SW480 (cell line): ENCODE data around the gene ASCC2.

ENCODE experiments used
- DNase-seq: peaks from one replicate; pipeline ENCODE4 v3.0.0-alpha.2; 2016; ENCODE audit warnings: low spot score

ASCC2 gene

DNA sequence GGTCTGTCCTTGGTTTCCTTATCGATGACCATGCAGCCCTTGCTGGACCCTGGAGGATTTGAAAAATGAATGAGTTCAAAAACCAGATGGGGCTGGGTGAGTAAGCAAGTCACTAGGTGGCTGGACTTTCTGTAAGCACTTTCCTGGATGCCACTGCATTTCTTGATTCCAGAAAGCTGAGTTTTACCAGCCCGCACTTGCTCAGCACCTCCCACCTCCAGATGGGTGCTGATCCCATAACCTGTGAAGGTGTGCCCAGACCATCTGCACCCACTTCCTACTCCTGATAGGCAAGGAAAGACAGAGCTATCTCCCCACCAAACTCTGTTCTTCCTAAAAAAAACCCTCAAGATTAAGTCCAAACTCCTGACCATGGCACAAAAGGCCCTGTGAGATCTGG is 21.1 kb downstream of the ASCC2 start:
- no peak for DNase-seq

DNA sequence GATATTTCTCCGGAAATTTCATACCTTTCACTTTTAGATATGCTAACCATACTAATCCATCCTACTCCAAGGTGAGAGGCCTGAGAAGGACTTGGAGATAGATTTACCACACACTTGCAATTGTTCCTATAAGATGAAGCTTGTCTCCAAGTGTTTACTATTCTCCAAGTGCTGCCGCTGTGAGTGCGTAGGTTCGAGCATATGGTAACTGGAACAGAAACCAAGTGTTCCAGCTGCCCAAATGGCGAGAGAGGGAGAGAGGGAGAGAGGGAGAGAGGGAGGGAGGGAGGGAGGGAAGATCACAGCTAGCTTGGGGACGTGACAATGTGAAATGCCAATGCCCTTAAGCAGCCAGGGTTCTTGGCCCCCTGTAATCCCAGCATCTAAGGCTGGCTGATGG is 21.5 kb downstream of the ASCC2 start:
- no peak for DNase-seq

DNA sequence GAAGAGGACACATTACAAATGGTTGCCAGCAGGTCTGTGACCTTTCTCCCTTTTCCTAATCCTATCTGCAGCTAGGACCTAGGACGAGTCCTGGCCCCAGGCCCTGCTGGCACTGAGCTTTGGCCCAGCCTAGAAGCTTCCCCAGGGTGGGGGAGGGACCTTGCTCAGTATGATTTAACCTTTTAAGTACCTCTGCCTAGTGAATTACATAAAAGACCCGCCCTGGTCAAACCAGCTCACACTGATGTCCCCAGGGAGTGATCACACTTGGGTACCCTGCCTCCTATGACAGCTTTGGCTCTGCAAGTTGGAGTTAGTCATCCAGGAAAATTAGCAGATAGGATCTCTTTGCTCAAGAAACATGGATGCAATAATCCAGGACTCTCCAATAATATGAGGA is 21.9 kb downstream of the ASCC2 start:
- no peak for DNase-seq

DNA sequence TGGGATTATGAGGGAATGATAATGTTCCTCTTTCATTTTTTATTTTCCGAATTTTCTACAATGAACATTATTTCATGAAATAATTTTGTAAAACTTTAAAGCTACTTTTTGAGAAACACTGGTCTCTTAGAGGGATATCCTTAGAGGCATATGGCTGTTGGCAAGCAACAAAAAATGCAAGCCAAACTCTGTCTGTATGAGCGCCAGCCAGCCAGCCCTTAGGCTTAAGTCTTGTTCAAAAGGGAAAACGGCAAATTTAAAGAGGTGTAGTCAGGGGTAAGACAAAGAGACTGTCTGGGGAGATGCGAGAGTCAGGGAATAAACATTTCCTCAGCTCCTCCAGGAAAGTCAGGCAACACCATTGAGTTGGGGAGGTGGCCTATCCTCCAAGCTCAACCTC is 22.5 kb downstream of the ASCC2 start:
- no peak for DNase-seq

DNA sequence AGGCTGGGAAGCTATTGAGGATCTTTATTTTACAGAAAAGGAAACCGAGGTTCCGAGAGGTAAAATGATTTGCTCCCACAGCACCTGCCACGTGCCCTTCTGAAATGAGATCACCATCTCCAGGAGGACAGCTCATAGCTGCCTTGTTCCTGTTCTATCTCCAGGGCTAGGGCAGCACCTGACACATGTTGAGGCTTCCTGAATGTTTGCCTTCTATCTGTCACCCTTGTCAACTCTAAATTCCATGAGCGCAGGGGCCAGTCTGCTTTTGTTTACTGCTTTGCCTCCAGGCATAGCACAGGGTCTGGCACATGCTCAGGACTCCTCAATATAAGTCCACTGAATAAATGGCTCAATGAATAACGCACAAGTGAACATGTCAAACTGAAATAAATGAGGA is 24.1 kb downstream of the ASCC2 start:
- no peak for DNase-seq

DNA sequence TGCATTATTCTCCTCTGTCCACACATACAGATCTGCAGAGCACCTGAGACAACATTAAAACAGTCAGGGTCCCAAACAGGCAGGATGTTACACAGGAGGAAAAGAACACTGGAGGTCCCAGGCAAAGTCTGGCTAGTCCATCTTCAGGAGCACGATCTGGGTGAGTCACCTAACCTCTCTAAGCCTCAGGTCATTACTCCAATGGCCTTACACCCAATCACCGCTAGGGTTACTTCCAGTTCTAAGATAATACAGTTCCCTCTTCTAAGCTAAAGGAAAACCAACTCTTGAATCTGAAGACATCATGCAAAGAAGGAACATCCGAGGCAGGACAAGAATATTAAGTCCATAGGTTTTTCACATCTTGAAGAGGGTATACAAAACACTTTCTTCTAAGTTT is 24.5 kb downstream of the ASCC2 start:
- no peak for DNase-seq

DNA sequence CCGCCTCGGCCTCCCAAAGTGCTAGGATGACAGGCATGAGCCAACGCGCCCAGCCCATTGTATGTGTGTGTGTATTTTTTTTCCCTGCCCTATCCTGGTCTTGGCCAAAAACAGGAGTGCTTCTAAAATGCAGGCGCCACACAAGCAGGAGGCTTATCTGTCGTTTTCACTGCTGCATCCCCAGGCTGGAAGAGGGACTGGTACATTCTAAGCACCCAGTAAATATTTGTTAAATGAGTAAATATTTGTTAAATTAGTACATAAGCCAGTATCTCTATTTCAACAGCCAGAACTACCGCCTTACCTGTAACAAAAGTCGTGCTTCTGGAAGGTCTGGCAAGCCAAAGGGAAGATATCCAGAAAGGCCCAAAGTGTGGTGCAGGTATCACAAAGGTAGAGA is 24.9 kb downstream of the ASCC2 start:
- DNase-seq, result no peak

DNA sequence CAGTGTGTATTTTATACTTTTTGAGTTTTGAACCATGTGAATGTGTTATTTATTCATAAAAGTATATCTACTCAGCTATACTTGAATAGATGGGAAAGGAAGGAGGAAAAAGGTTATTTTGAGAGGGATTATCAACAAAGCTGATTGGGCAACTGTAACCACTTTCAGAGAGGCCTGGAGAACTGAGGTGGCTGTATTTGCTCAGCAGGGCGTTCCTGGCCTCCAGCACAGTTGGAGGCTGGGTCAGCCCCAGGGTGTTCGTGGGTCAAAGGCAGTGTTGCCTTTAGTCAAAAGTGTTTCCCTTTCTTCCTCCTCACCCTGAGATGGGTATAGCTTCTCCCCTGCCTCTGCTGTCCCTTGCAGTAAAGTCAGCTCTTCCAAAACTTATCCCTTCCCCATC is 26.7 kb downstream of the ASCC2 start:
- DNase-seq, result no peak

DNA sequence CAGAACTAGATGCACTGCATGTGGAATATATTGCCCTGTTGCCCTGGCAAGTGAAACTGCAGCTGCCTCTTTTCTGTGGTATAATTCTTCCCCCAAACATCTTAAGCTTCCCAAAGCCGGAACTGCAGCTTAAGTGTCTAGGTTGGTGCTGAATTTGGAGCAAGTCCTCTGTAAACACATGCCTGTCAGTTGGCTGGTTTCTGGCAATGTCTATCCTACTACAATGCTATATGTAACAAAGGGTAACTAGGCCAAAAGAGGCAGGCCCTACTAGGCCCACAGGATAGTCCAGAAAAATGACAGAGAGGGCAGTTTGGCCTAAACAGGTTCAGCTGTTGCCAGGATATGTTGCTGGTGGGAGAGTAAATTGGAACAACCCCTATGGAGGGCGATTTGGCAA is 27.9 kb downstream of the ASCC2 start:
- DNase-seq, result no peak

DNA sequence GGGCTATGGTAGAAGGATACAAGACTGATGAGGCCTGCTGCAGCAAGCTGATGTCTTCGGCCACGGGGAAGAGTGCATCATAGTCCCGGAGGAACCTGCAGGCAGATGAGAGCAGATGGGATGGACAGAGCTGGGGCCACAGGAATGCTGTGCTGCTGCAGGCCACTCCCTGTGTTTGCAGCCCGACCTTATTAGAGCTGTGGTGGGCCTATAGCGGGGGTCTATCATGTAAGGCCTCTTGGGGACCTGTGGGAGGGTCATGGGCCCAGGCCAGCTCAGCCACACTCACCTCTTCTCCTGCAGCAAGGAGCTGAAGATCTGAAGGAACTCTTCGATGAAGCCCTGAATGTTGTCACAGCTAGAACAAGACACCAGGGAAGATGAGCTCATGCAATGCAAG is 31.9 kb downstream of the ASCC2 start:
- DNase-seq, result no peak

DNA sequence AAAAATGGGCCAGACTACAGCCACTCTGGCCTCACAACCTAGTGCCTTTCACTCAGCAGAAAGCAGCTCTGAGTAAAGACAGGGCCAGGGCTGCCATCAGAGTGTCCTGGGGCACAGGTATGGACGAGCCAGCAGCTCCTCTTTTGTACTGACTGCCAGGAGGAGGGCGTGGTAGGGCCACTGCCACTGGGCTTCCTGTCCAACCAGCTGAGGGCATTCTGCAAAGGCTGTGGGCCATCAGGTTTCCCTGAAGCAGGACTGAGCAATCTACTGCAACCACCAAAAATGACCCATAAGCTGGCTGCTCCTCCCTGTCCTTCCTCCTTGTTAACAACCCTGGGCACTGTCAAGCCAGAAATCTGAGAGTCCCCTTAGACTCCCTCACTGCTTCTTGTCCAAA is 33.1 kb downstream of the ASCC2 start:
- no peak for DNase-seq

DNA sequence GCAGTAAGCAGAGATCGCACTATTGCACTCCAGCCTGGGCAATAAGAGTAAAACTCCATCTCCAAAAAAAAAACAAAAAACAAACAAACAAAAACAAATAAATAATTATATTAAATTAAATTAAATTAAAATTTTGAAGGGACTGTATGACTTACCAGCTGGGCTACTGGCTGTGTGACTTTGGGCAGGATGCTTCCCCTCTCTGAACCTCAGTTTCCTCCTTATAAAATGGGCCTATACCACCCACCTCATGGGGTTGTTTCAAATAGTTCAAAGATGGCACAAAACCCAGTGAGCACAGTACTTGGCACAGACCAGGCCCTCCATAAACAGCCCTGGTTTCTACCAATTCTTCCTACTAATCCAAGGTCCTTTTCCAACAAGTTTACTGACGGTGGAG is 34.9 kb downstream of the ASCC2 start:
- DNase-seq, result no peak

DNA sequence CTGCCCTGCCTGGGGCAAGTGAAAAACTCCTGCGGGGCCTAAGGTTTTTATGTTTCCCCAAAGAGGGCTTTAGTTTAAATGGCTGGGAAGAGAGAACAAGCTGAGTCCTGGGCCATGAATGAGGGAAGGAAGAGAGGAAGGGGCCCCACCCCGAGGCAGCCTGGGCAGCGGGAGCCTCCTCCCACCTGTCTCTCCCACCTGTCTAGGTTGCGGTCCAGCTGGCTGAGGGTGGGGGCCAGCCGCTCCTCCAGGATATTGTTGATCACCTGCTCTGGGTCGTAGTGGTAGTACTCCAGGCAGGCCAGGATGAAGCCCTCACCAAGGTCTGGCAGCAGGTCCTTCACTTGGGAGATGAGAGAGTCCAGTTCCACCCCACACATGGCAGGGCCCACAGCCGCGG is 36.3 kb downstream of the ASCC2 start:
- DNase-seq, result no peak

DNA sequence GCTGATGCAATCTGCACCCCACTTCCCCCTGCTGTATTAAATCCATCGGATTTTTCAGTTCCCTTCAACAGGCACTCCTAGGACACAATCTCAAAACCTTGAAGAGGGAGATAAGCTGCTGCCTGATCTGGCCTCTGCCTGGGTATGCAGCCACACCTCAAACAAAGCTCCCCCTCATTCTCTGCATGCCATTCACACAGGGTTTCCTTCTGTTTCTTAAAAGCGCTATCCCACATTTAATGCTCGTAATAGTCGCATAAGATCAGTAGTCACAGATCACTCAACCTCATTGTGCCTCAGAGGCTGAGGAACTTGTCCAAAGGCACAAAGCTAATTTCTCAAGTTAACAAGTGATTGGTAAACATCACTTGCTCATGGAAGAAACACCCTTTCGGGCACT is 36.9 kb downstream of the ASCC2 start:
- no peak for DNase-seq

DNA sequence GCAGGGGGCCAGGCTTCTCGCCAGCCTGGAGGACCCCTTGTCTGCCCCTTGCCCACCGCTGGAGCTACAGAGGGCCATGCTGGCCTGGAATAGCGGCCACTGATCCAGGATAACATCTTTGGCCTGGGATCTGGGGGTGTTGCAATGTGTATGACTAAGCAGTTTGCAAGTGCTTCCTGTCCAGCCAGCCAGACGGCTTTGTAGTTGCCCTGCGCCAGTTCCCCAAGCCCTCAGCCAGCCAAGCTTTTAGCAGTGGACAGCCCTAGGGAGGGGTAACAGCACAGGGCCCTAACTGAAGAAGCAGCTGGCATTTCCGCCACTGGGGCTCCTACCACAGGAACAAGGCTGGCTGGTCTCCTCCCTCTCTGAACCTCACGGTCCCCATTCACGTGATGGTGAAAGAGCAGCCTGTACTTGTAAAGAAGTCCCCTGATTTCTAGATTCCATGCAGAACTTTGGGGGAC is 38.8 kb downstream of the ASCC2 start:
- DNase-seq, result peak; percentile 83

DNA sequence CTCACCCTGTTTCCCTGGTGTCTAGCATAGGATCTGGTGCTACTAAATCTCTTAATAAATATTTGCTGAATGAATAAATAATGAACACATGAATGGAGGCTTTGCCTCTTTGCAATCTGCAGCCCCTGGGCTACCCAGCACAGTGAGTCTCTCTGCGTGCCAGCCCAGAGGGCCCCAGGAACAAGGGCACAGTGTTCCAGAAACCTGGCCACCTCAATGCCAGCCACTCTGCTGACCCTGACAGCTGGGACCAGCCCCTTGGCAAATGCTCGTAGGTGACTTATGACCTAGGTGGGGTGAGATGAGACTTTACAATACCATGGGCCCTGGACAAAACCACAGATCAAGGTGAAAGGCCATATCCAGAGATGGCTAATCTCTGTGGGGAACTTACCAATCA is 39.3 kb downstream of the ASCC2 start:
- DNase-seq, result no peak

DNA sequence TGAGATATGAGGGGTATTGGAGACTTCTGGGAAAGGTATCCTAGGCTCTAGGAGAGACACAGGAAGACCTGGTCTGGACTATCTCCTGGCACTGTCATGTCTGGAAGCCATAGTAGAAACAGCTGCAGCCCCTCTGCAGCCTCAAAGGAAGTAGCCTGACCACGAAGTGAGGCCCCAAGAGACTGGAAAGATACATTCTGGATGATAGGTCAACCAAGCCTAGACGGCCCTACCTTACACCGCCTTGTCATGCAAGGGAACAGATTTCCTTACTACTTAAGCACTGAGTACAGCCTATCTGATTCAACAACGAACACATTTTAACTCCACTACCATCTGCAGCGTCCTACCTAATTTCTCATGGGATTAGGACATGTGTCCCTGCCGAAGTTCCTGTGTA is 39.8 kb downstream of the ASCC2 start:
- DNase-seq, result no peak

DNA sequence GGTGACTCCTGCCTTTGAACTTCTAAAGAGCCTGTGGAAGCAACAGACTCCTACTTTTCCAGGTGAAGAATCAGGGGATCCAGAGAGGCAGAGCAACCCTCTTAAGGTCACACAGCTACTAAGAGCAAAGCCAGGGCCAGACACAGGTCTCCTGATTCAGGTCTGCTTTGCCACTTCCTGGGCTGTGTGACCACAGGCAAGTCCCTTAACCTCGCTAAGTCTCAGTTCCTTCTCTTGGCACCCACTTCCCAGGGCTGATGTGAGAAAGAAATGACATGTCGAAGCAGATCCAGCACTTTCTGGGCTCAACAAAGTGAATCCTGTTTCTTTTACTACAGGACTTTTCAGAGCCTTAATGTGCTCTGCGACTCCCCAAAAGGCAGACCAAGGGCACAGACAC is 40.7 kb downstream of the ASCC2 start:
- no peak for DNase-seq

DNA sequence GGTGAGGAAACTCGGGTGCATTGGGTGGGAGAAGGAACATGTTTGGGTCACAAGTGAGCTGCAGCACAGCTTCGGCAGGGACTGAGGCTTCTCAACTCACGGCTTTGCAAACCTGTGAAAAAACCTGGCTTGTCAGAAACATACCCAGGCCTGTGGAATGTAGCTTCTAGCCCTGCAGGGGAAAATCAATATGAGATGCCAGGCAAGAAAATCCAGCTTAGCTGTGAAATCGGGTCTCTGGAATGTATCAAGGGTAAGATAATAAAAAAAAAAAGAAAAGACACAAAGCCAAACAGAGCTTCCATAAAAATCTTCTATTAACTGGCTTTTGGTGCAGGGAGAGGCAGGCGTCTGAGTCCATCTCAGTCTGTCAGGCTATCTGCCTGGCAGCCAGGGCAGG is 42.4 kb downstream of the ASCC2 start:
- DNase-seq, result no peak

DNA sequence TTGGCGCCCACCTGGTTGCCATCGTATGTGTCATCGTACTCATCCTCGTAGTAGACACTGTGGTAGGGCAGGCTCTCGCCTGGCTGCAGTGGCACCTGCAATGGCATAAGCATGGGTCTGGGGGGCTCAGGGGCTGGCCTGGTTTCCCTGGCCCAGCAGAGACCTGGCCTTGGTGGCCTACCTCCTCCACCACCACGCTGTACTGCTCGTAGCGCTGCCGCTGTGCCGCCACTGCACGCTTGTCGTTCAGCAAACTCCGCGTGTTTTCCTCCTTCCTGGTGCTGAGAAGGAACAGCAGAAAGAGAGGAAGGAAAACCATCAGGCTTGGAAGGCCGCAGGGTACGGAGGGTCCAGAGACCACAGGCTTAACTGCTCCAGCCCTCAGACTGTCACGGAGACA is 44.7 kb downstream of the ASCC2 start:
- DNase-seq, result no peak

DNA sequence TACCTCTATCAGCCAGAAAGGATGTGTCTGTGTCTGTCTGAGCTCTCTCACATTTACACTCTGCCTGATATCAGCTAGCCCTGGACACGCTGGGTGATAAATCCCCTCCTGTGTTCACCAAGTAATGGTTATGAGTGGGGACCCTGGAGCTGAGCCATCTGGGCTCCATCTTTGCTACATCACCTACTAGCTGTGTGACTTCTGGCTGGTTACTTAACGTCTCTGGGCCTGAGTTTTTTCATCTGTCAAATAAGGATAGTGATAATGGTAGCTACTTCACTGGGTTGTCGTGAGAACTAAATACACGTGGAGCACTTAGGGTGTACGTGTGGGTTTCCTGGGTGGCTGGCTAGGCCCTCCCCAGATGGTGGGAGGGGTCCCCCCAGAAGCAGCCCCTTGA is 48.0 kb downstream of the ASCC2 start:
- DNase-seq, result no peak

DNA sequence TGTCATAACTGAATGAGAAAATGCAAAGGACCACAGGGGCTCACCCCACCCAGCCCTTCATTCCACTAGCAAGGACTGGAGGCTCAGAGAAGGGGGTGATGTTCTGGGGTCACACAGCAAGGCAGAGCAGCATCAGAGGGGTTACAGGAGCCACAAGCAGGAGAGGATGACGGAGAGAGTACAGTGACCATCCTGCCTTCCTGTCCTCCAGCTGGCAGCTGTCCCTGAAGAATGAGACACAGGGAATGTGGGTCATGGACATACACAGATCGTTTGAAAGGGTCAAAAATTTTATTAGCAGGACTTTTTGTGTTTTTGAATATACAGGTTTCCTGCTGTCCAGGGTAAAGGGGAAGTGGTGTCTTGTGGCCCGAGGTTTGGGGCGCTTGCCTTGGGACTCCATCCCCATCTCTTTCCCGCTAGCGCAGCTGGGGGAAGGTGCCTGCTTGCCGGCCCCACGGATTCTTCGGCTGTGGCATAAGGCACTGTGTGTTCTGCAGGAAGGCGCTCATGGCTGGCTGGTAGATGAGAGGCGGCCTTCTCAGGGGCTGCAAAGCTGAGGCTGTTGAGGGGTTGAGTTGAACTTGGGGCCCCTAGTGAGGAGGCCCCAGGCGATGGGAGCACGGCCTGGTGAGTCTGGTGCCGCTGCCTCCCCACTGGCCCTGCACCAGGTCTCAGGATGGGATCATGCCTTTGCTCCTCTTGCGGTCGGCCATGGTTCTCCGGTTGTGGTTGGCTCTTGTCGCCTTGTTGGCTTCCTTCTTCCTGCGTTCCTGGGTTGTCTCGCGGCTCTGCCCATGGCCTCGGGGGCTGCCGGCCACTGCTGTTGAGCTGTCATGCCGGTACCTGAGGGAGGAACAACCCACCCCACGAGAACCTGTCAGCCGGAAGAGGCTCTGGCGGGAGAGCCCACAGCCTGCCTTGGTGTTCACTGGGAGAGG is 49.5 kb downstream of the ASCC2 start:
- no peak for DNase-seq

DNA sequence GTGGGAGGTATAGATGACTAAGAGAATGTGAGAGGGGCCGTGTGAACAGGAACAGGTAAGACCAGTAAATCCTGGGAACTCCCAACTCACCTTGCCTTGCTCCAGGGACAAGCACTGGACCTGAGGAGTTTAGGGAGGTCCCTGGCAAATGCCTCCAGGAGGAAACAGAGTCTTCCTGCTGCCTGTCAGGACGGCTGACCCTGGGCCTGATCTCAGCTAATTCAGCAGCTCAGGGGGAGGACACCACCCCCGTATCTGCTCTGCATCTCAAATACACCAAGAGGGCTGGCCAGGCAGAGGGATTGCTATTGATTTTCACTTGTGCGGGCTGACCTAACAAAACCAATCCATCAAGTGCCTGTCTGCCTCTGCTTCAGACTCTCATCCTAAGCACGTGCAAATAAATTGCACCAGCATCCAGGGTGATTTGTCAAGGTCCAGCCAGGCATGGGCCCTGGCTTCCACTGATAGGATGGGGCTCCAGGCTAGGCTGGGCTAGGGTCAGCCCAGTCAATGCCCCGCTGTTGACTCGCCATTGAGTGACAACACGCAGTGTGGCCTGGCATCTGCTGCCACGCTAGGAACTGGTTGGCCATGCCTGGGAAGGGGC is 50.6 kb downstream of the ASCC2 start:
- DNase-seq, result no peak

DNA sequence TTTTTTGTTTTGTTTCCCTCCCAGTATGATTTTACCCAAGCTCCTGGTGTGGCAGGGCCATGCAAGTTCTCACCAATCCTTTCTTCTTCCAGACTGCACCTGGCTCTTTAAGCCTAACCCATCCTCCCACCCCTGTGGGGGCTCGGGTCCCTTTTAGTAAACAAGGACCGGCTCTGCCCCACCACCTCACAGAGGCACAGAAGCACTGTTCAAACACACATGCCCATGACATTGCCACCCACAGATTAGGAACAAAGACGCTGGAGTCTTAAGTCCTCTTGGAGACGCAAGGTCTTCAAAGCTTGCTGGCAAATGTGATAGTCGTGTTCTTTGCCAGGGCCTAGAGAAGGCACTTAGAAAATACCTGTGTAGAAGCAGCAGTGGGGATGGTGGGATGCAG is 52.0 kb downstream of the ASCC2 start:
- no peak for DNase-seq
